ENCODE data around the gene NUDT16L1. TPM values are rescaled to one million over a fixed set of nuclear protein-coding genes. Genes with fewer than 3 reads are reported as not detected.

The NUDT16L1 gene
- polyA plus RNA-seq, 1 of the 3 experiments (the other 2 are of a cell fraction): 45.8 TPM

GRCh38 chr16:4734063-4734729, 40.8 kb downstream of the NUDT16L1 start, which contains the start of the genes ANKS3 and DNAAF8:
Gene ANKS3, minus strand, starts transcription at chr16:4734271. Its CDS starts 4,122 bp downstream, at chr16:4730149.
Gene DNAAF8, plus strand, starts transcription at chr16:4734537. Its CDS starts 1,978 bp downstream, at chr16:4736515.
- CTCF ChIA-PET: interaction anchor here (0.9 to 1.5 kb wide), 4 partner anchors 69 to 222 kb away, joined by 3 to 7 read pairs (median 4); no protein-coding TSS in a partner anchor
- POLR2A ChIA-PET: interaction anchor here (0.7 to 2.2 kb wide), 11 partner anchors 10 to 225 kb away, joined by 3 to 16 read pairs (median 4); partner anchors contain the start of genes ROGDI and ZNF500
- H3K4me1 ChIP-seq (ENCODE audit: control insufficient read depth in 1 of 2, insufficient read depth in 2 of 2, low read depth in 1 of 2, low read length in 1 of 2): peaks cover 0 to 6% of the 10 kb centered on the region in 2 experiments; a peak in 1 of 4 replicates
- TF ChIP-seq YY1 (IDR thresholded peaks at IDR 0.05; ENCODE audit: low read depth) (no peak; the same call in 1 of the 2 replicates), MEF2A (IDR thresholded peaks at IDR 0.05; ENCODE audit: borderline replicate concordance, low read depth) (no peak), RAD21 (IDR thresholded peaks at IDR 0.05; ENCODE audit: low read length) (no peak), IRF3 (IDR thresholded peaks at IDR 0.05; ENCODE audit: low read depth, low read length) (peak; percentile 56; the same call in 1 of the 2 replicates), JUND (IDR thresholded peaks at IDR 0.05) (no peak), TEAD4 (IDR thresholded peaks at IDR 0.05; ENCODE audit: borderline replicate concordance, insufficient read depth) (0 out of 2 replicates have a peak, but pooled peaks have one; percentile 17), RFX5 (IDR thresholded peaks at IDR 0.05; ENCODE audit: low read length) (no peak; the same call in 1 of the 2 replicates), CHD2 (IDR thresholded peaks at IDR 0.05; ENCODE audit: low read length, partially characterized antibody) (peak; percentile 69), MAX (IDR thresholded peaks at IDR 0.05; ENCODE audit: low read depth) (peak; percentile 91), NFIC (IDR thresholded peaks at IDR 0.05; ENCODE audit: borderline replicate concordance) (no peak), TAF1 (IDR thresholded peaks at IDR 0.05; ENCODE audit: borderline replicate concordance, low read depth, low read length) (no peak), POLR2AphosphoS5 (IDR thresholded peaks at IDR 0.05; ENCODE audit: low read depth, low read length) (no peak), FOSL2 (IDR thresholded peaks at IDR 0.05; ENCODE audit: borderline replicate concordance, low read depth) (no peak), USF1 (IDR thresholded peaks at IDR 0.05; ENCODE audit: borderline replicate concordance, low read depth) (no peak), RCOR1 (IDR thresholded peaks at IDR 0.05; ENCODE audit: low read length) (no peak; the same call in 1 of the 2 replicates), GABPA (IDR thresholded peaks at IDR 0.05; ENCODE audit: low read depth) (peak; percentile 90), MXI1 (IDR thresholded peaks at IDR 0.05; ENCODE audit: low read depth, low read length) (peak; percentile 77), FOXJ3 (CRISPR knock-in tag; IDR thresholded peaks at IDR 0.05) (no peak), SIN3A (IDR thresholded peaks at IDR 0.05; ENCODE audit: borderline replicate concordance, low read depth, low read length) (0 out of 2 replicates have a peak, but pooled peaks have one; percentile 91), FOXM1 (IDR thresholded peaks at IDR 0.05; ENCODE audit: low read depth) (no peak), PBX3 (IDR thresholded peaks at IDR 0.05) (peak; percentile 97), EP300 (IDR thresholded peaks at IDR 0.05; ENCODE audit: borderline replicate concordance in 1 of 2, low read depth in 1 of 2, low read length in 1 of 2) (no peak), REST (IDR thresholded peaks at IDR 0.05; ENCODE audit: low read depth, low read length) (peak; percentile 79), EZH2phosphoT487 (IDR thresholded peaks at IDR 0.05; ENCODE audit: borderline replicate concordance, low read depth) (no peak), NRF1 (IDR thresholded peaks at IDR 0.05; ENCODE audit: low read depth, low read length) (no peak)

More at GRCh38 chr16:4734063-4734729, 40.8 kb downstream of the NUDT16L1 start, which contains the start of the genes ANKS3 and DNAAF8:
- peak; percentile 97 for DNase-seq
- peak within 1 kb of the TSS; percentile 90 for H2AFZ ChIP-seq (ENCODE audit: low read depth)
- no peaks in the 10 kb centered on the region for H4K20me1 ChIP-seq (ENCODE audit: insufficient read depth)
- H3K27me3 ChIP-seq (ENCODE audit: insufficient read depth): no peaks in the 10 kb centered on the region
- WGBS (ENCODE audit: low lambda C conversion rate): under 1% methylated on average over 33 of the region's 70 CpGs
- peaks cover 48% of the 10 kb centered on the region for H3K79me2 ChIP-seq (ENCODE audit: insufficient read depth)
- H3F3A ChIP-seq (replicated peaks; ENCODE audit: insufficient read depth): no peaks in the 10 kb centered on the region
- H3K4me2 ChIP-seq: peak within 1 kb of the TSS; percentile 98
- H3K36me3 ChIP-seq (replicated peaks in 1 of 2; ENCODE audit: control insufficient read depth in 1 of 2, insufficient read depth in 2 of 2, low read length in 1 of 2): peaks cover 10 to 18% of the 10 kb centered on the region in 2 experiments
- H3K9me3 ChIP-seq: no peaks in the 10 kb centered on the region
- H3K9ac ChIP-seq: peak within 1 kb of the TSS; percentile 88
- H3K27ac ChIP-seq (ENCODE audit: low read depth in 2 of 2, low read length in 1 of 2): peak within 1 kb of the TSS; percentile 88 to 96
- peak within 1 kb of the TSS; percentile 97 for H3K4me3 ChIP-seq (ENCODE audit: low read depth in 2 of 2, low read length in 1 of 2)
- no peaks in the 10 kb centered on the region for H3K9me2 ChIP-seq
